ENCODE data around the gene PCBP3. TPM values are rescaled to one million over a fixed set of nuclear protein-coding genes. Genes with fewer than 3 reads are reported as not detected.
"Not testable (repeated sequence)": the region's sequence is repeated elsewhere in the genome, so short reads cannot be mapped to it uniquely, and the experiment has no call there.

Gene PCBP3
- total and polyA plus RNA-seq, 2 of the 8 experiments (the other 6 are each of a cell fraction or from before 2014, with no cell fraction given), result 3.5 to 6.3 TPM

DNA sequence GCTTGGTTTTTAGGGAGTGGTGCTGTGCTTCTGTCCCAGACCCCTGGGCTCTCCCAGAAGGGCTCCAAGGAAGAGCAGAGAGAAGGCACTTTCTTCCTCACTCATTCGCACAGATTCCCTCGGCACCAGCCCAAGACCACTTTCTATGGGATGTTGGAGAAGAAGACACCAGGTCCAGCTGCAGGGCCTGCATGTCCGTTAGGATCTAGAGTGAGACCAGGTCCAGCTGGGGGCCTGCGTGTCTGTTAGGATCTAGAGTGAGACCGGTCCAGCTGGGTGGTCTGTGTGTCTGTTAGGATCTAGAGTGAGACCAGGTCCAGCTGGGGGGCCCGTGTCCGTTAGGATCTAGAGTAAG is 30.9 kb upstream of the PCBP3 start:
- H3K23me2 ChIP-seq (ENCODE audit: low read depth, low read length); H3K4me2 ChIP-seq (ENCODE audit: insufficient read depth in 1 of 2, low read depth in 2 of 2, low read length in 2 of 2); H3K18ac ChIP-seq (ENCODE audit: extremely low read depth, low read length); H2AFZ ChIP-seq (ENCODE audit: low read length); H3K9me3 ChIP-seq (ENCODE audit: insufficient read depth in 2 of 2, low read depth in 1 of 2, low read length in 1 of 2); H3K79me1 ChIP-seq (ENCODE audit: low read depth, low read length); H3K14ac ChIP-seq (ENCODE audit: insufficient read length); H3K4me1 ChIP-seq (replicated peaks in 1 of 4; ENCODE audit: control insufficient read depth in 3 of 4, insufficient read depth in 4 of 4, low read length in 3 of 4); H4K20me1 ChIP-seq (replicated peaks in 1 of 2; ENCODE audit: control insufficient read depth in 1 of 2, insufficient read depth in 2 of 2, low read length in 2 of 2); H4K8ac ChIP-seq (ENCODE audit: extremely low read depth, insufficient read depth, low read length); H3K4ac ChIP-seq (replicated peaks; ENCODE audit: insufficient read length, low read depth, low read length); H2BK5ac ChIP-seq (ENCODE audit: low read depth, low read length); H2BK120ac ChIP-seq (replicated peaks; ENCODE audit: low read depth, low read length); FAIRE-seq; H4K91ac ChIP-seq (replicated peaks; ENCODE audit: insufficient read length, low read length); H3K4me3 ChIP-seq (ENCODE audit: extremely low read depth in 1 of 4, insufficient read depth in 2 of 4, low read depth in 3 of 4, low read length in 4 of 4); H3K9ac ChIP-seq (replicated peaks in 1 of 4; ENCODE audit: extremely low read depth in 1 of 4, low read depth in 3 of 4, low read length in 3 of 4); H4K5ac ChIP-seq (ENCODE audit: insufficient read length, low read depth, low read length); H3K79me2 ChIP-seq (ENCODE audit: control insufficient read depth in 1 of 2, insufficient read depth in 2 of 2, low read length in 2 of 2); H3K27ac ChIP-seq (ENCODE audit: low read depth, low read length); H3K56ac ChIP-seq (replicated peaks; ENCODE audit: insufficient read length, low read depth, low read length); H2AK5ac ChIP-seq (ENCODE audit: low read depth, low read length); H3K23ac ChIP-seq (ENCODE audit: insufficient read length); POLR2A ChIA-PET (ENCODE audit: partially characterized antibody); H3K27me3 ChIP-seq (replicated peaks in 1 of 4; ENCODE audit: control insufficient read depth in 3 of 4, extremely low read depth in 1 of 4, insufficient read depth in 3 of 4, low read length in 3 of 4); H3K36me3 ChIP-seq (ENCODE audit: control insufficient read depth in 2 of 4, insufficient read depth in 4 of 4, low read length in 3 of 4); H2BK15ac ChIP-seq (ENCODE audit: low read length); H2BK12ac ChIP-seq (ENCODE audit: low read depth, low read length); H2BK20ac ChIP-seq (ENCODE audit: low read length); DNase-seq (ENCODE audit: low read depth in 1 of 2, low spot score in 2 of 2): not testable (repeated sequence)
- 84% methylated on average over 5 of the region's 7 CpGs; no CpG with 5 or more reads in 1 of the 2 experiments for WGBS, 2 experiments (ENCODE audit: extremely low coverage in 1 of 2, insufficient coverage in 1 of 2, insufficient read length in 1 of 2, insufficient replicate concordance in 2 of 2, low coverage in 1 of 2, low lambda C conversion rate in 2 of 2, missing lambda C conversion rate in 1 of 2)
- CTCF ChIA-PET (ENCODE audit: partially characterized antibody), result interaction anchor here (1.4 kb wide), 1 partner anchor 16 kb away, joined by 4 read pairs; no protein-coding TSS in a partner anchor
